Occipital lobe (tissue), 2 donors: Measurements from ENCODE around the gene PROB1. TPM values are rescaled to one million over a fixed set of nuclear protein-coding genes. Genes with fewer than 3 reads are reported as not detected.
"Not testable (repeated sequence)": the region's sequence is repeated elsewhere in the genome, so short reads cannot be mapped to it uniquely, and the experiment has no call there.

Source experiments
- DNase-seq: peaks from one replicate; lab custom pipeline; 2025; lab: John Stamatoyannopoulos, UW
- total RNA-seq: library from RNA; depleted of rRNA; stranded (reverse); fragments of >200 nt; gene quantifications from one replicate; pipeline ENCODE4 v1.2.3, GENCODE V29; 2014

The PROB1 gene
- total RNA-seq, 1 donor from 2014 or later, result 0.16 TPM

DNA sequence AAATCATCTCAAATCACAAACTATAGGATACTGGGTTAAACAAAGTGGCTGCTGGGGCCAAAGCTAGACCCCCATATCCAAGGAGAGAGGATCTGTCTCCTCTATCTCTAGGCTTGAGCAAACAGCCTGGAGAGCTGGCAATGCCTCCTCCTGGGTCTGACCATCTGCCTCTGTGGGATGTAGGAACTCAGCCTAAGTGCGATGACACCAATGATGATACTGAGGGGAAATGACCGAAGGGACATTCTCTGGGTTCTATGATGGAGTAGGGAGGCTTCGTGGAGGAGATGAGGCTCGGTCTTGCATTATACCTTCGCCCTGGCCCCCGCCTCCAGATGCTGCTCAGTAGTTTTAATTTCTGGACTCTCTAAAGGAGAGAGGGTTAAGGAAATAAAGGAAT, 18.2 kb upstream of the PROB1 start:
- no peak for DNase-seq

DNA sequence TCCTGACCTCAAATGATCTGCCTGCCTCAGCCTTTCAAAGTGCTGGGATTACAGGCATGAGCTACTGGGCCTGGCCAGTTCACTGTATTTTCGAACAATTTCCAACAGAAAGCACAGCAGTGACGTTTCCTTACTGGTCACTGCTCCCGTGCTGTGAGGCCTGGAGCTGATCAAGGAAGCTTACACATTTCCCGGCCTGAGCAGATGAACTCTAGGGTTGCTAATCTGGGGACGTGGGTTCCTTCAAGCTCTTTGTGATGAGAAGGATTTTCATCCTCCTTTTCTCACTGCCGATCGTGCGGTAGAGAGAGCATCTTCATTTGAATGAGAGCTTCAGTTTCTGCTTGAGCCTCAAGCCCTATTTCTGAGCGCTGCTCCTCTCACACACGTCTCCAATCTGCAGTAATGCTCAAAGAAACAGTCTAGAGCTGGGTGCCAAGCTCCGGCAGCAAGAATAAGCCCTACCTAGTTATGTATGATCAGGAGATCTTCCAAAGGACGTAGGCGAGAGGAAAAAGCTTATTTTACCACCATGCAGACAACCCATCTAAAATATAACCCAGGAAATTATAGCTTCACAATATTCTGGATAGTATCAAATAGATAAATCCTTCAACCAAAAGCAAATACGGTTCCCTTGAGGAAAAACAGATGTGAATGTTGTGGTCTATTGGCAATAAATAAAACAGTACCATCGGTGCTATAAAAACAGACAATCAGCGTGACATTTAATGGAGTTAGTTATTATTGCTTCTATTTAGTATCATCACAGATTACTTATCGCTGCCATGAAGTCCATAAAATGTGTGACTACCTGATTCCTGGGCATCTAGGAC, 16.3 kb upstream of the PROB1 start:
- no peak for DNase-seq

DNA sequence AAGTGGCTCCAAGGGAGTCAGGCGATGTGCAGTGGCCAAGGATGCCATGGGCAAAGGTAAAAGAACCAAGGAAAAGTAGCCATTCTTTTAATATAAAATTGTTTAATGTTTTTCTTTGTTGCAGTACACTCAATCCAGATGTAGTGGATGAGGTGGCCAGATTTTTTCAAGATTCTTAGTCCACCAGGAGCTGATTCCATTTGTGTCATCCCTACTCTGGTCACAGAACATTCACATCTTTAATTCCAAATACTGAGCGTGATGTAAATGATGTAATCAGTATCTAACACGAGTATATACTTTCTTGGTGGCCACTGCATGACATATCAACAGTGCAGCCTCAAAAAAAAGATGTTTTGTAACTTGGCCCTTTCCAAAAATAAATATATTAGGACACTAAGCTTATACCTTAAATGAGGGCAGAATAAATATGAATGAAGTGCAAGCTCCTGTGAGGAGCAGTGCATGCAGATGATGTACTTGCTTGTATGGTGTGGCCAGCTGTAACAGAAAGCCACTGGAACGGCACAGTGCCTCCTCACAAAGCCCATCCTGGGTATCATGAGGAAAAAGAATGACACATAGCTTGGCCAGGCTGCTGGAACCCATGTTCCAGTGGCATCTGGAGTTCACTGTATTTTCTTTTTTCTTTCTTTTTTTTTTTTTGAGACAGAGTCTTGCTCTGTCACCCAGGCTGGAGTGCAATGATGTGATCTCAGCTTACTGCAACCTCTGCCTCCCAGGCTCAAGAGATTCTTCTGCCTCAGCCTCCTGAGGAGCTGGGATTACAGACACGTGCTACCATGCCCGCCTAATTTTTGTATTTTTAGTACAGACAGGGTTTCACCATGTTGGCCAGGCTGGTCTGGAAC, 15.5 kb upstream of the PROB1 start:
- DNase-seq, result no peak

DNA sequence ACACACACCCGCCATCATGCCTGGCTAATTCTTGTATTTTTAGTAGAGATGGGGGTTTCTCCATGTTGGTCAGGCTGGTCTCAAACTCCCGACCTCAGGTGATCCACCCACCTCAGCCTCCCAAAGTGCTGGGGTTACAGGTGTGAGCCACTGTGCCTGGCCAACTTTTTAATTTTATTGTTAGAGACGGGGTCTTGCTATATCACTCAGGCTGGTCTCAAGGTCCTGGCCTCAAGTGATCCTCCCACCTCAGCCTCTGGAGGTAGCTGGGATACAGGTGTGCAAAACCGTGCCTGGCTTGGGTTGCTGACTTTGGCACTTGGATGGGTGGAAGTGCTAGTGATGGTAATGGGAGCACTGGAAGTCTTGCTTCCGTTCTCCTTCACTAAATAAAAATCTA, 14.2 kb upstream of the PROB1 start:
- DNase-seq, result not testable (repeated sequence)

DNA sequence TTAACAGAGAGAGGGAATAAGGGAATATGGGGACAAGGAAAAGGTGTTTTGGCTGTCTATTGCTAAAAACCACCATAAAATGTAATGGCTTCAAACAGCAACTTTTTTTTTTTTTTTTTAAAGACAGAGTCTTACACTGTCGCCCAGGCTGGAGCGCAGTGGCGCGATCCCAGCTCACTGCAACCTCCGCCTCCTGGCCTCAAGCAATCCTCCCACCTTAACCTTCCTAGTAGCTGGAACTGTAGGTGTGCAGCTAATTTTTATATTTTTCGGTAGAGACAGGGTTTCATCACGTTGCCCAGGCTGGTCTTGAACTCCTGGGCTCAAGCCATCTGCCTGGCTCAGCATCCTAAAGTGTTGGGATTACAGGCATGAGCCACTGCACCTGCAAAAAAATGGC, 13.3 kb upstream of the PROB1 start:
- no peak for DNase-seq

DNA sequence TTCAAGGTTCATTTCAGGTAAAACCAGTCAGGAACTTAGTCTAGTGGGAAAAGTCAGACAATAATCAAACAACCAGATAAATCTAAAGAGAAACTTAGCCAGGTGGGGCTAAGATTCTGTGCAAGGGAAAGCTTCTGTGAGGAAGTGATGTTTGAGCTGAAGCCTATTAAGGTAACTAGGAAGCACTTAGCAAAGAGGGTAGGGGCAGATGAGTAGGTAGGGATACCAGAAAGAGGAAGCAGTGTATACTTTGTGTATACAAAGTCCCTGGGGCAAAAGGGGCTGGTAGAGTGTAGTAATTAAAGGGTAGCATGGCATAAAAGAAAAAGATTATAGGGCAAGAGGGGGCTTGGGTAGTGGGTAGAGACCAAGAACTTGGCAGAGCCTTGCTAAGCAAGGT, 12.6 kb upstream of the PROB1 start:
- no peak for DNase-seq

DNA sequence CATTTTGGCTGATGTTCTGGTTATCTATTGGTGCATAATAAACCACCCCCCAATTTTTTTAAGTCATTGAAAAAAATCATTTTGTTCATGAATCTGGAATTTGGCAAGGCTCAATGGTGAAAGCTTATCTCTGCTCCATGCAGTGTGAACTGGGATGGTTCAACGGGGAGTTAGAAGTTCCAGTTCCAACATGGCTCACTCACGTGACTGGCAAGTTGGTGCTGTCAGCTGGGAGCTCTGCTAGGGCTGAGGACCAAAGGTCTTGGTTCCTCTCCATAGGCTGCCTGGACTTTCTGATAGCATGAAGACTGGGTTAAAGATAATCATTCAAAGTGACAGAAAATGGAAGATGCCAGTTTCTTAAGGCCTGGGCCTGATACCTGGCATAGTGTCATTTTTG, 12.1 kb upstream of the PROB1 start:
- no peak for DNase-seq

DNA sequence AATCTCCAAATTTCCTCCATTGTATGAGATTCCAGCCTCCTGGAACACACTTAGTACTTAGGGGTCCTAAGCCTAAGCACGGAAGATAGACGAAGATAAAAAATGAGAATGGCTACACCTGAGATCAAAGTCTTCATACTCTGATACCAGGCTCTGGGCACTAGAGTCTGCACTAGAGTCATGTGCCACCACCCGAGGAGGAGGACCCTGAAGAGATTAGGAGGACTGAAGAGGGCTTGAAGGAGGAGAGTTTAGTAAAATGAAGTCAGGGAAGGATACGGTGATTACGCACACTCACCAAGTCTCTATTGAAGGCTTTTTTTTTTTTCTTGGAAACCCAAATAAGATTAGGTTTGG, 9.6 kb upstream of the PROB1 start:
- DNase-seq, result no peak

DNA sequence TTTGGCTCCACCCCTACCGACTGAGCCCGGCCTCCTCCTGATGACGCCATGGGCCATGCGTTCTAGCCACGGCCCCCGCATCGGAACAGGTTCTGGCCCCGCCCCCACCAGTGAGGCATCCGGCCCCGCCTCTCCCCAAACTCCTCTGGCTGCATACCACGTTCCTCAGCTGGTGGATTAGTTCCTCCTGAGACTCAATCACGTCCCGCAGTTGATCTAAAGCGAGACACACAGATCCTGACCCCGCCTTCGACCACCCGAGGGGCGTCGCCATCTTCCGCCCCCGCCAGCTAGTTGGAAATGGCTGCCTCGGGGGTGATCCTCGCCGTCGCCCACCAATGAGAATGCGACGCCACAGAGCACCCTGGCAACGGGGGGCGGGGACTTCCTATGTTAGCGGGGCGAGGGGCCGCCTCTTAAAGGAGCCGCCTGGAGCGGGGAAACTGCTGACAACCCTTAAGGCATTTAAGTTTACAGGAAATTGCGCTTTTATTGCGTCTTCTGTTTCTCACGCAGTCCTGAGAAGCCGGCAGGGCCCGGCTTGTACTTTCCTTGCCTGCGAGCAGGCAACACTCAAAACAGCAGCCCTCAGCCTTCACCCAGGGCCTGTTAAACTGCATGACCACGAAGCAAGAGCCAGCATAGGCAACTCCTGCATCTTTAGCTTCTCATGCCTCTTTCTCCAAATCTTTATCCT, 9.0 kb upstream of the PROB1 start, which contains the start of gene SPATA24:
Gene SPATA24, minus strand, starts transcription at position 303 of the 697 bp plus-strand sequence. Its CDS starts 29 bp downstream, at position 274.
- peak; percentile 98 for DNase-seq

DNA sequence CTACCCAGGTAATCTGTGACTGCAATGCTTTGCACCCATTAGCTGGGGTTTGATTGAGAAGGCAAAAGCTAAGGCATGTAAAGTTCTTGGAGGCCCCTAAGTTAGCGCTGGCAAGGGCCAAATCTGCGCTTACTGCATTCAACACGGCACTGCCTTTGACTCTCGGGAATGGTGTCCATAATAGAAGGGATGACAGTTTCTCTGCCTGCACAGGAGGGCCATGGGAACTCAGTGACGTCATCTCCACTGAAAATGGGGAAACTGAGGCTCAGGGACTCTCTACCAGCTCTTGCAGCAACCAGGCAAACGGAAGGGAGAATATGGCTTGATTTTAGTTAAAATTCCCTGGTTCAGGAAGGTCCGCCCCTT, 8.5 kb upstream of the PROB1 start:
- no peak for DNase-seq

DNA sequence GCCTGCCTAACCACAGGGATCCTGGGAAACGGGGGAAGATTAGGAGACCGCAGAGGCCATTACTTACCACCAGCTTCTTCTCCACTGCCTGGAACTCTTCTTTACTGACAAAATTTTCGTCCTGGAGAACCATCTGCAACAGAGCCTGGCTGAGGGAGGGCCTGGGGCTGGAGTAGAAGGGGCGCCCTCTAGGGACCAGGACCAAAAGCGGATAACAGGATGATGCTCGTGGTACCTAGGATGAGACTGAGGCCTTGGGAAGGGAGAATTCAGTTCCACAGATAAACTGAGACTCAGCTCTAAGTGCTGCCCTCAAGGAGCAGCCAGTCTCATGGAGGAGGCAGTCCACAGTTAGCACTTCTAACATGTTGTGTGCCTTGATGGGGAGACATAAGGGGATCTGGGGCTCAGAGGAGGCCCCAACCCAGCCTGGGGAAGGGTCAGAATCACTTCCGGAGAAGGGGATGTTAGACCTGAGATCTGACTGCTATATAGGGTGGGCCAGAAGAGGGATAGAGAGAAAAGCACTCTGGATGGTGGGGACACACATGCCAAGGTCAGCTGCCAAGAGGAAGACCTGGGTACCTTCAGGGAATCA, 7.8 kb upstream of the PROB1 start:
- DNase-seq, result no peak

DNA sequence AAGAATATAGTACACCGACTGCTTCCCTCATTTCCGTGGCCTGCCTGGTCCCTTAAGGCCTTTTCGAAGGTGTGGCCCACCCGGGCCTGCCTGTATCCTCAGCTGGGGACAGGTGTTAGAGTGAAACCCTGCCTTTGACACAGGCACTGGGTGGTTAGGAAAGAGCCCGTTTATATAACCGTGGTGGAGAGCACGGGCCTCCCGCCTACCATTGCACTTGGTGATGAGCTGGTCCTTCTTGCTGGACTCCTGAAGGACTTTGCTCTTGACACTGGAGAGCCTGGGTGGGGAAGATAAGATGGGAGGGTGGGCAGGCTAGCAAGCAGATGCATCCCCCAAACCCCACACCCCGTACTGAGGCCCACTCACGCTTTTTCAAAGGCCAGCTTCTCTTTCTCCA, 6.6 kb upstream of the PROB1 start:
- DNase-seq, result no peak

DNA sequence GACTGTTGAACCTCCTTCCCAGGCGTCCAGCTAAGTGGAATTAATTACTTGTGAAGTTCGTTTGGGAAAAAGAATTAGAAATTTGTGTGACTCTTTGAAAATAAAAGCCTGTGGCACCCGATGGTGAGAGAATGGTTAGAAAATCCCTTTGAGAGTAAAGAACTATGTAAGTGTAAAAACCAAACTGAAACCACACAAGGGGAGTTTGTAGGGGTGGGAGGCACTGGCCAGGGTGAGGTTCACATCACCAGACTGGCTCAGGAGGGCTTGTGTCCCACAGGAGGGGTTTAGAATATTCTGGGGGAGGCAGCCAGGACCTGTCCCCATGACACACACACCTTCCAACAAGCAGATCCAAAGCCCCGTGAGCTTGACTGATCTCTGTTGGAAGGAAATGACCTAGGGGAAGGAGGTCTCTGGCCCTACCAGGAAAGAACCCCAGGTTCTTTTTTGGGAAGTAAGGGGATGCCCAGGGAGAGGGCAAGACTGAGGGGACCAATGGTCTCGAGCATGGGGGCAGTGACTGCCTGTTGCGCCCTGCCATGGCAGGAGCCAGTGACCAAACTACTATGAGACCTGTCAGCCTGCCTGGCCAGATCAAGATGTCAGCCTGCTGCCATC, 4.7 kb upstream of the PROB1 start:
- no peak for DNase-seq

DNA sequence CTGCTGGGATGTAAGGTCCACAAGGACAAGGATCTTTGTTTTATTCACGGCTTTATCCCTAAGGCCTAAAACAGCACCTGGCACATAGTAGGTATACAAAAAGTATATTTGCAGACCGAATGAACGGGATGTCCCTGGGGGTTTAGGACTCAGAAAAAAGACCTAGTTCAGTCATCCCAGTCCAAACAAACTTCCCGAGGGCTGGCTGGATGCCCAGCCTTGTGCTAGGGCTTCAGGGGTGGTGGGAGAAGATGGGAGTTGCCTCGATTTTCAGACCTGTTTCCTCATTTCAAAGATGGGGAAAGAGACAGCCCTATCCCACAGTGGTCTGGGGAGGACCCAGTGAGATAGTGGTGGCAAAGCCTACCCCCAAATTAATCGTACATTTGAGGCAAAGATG, 3.0 kb upstream of the PROB1 start:
- DNase-seq, result no peak

DNA sequence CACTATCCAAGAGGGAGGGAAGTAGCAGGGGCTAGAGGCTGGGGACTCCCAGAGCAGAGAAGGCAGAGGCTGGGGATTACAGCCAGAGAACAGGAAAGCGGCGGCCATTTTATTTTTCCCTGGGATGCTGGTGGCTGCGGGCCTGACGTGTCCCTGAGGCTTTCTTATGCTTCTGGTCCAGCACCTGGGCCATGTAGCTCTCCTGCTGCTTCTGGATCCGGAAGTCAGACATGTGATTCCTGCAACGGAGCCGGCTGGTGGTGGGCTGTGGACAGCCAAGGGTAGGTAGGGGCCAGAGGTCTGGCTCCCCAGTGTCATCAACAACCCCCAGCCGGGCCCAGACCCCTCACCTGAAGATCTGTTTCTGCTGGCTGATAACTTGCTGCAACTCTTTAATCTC, 1.8 kb upstream of the PROB1 start:
- no peak for DNase-seq

DNA sequence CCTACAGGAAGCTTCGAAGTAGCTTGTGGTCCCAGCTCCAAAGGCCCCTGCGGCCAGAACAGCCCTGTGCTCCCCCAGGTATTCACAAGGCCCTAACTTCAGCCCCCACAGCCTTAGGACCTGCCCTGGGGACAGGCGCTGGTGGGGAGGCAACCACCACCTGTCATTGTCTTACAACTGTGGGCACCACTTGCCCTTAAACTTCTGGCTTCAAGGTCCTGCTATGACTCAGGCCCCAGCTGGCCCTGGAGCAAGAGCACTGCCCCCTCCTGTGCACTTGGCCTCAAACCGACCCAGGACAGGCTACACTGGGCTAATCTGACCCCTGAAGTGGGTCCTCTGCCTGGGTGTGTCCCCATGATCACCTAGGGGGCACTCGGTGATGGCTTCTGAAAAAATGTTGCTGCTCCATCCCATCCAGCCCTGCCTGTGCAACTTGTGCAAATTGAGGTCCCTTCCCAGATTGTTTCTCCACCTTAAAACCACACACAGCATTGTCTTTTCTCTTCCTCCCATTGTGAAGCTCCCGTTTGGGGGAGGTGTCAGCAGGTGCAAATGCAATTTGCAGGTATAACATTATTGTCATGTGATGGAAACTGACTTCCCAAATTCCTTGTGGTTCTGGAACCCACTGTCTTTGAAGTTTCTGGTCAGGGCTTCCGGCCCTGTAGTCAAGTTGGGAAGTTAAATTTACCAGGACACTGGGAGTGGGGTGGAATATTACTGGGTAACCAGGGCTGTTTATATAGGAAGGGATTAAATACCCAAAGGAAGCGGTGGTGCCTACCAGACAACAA, 1.1 kb upstream of the PROB1 start:
- no peak for DNase-seq

DNA sequence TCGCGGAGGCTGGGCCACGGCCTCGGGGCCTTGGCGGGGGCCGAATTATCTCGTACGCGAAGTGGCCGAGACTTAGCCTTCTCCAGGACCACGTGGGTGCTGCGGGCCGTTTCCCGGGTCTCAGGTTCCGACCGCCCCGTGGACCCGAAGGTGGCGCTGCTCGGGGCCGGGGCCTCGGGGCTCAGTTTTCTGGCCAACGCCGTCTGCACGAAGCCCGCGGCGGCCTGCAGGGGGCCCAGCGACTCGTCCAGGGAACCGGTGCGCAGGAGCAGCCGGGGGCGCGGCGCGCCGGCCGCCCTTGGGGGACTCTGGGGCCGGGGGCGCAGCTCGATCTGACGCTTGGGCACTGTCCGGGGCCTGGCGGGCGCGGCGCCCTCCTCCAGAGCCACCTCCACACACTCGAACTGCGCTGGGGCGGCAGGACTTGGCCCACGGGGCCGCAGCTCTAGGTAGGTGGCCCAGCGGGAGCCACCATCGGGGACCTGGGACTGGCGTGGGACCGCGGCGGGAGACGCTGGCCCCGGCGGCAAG, 716 bp downstream of the PROB1 start:
- DNase-seq, result no peak

DNA sequence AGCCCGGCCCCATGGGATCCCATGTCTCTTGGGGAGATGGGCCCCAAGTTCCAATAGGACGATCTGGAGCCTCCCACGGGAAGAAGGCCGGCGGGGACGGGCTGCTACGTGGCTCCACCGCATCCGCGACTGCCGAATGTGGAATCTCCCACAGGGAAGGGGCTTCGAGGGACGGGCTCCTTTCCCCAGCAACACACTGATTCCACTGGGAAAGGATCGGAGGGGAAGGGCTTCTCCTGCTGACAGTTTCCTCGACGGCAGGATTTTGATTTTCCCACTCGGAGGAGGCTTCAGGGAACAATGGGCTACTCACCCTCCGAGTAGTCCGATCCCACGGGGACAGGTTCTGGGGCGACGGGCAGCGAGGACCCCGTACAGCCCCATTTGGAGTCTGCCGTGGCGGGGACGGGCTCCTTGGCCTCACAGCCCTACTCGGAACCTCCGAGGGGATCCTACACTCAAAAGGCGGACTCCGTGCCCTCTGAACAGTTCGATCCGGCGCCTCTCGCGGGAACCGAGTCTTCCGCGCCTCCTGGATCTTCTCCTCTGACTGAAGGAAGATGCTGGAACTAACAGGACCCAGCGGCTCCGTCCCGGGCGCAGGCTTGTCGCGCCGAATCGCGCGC, 1.3 kb downstream of the PROB1 start:
- DNase-seq, result no peak

DNA sequence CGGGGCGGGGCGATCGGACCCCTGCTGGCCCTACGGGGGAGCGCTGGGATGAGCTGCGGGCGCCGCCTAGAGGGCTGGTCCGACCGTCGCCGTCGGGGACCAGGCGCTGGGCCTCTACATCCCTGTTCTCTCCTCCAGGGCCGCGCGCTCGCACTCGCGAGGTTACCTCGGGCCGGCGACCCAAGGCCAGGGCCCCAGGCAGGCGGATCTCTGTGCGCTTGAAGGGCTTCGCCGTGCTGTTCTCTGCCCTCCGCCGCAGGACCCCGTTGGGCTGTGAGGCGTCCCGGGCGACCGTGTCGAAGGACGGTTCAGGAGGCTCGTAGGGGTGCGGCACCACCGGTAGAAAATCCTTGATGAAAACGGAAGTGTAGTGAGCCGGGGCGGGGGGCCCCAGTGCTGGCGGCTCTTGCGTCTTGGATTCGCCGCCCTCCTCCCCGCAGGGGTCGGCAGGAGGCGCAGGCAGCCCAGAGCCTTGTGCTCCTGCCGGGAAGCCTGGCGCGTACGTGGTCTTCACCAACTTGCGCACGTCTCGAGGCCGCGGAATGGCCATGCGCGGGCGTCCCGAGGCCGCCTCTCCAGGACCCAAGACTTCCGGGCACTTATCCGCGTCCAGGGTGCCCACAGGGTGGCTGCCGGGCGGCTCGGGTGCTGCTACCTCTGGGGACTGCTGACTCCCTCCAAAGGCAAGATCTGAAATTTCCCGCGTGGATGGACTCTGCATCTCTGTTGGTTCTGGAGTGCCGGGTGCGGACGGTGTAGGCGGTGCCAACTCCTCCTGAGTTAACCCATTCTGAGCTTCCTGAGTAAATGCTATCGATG, 2.0 kb downstream of the PROB1 start:
- no peak for DNase-seq
